IMR-90 (cell line): ENCODE measurements around the gene CAV2.

Experiments used
- BHLHE40 ChIP-seq: fragments of 150-350 bp; IDR thresholded peaks from 2 replicates; pipeline ENCODE4 v1.6.1; 2016; ENCODE audit warnings: mild to moderate bottlenecking, low read depth, low read length
- CEBPB ChIP-seq: IDR thresholded peaks from 2 replicates; pipeline ENCODE4 v1.6.1; 2012; ENCODE audit warnings: low read depth, low read length, improper control_type of control experiment
- CTCF ChIP-seq: conservative IDR thresholded peaks from 2 replicates; pipeline ENCODE4 v1.5.1; 2012; ENCODE audit warnings: mild to moderate bottlenecking, low read depth, low read length, improper control_type of control experiment
- FOS ChIP-seq: fragments of 150-350 bp; IDR thresholded peaks from 2 replicates; pipeline ENCODE4 v1.6.1; 2016; ENCODE audit warnings: low read depth, low read length
- MAFK ChIP-seq: IDR thresholded peaks from 2 replicates; pipeline ENCODE4 v1.6.1; 2012; ENCODE audit warnings: low read depth, low read length, improper control_type of control experiment
- MAZ ChIP-seq: IDR thresholded peaks from 2 replicates; pipeline ENCODE4 v1.6.1; 2012; ENCODE audit warnings: low read depth, mild to moderate bottlenecking, low read length, improper control_type of control experiment, moderate library complexity, borderline replicate concordance
- MXI1 ChIP-seq: IDR thresholded peaks from 2 replicates; pipeline ENCODE4 v1.6.1; 2012; ENCODE audit warnings: low read depth, mild to moderate bottlenecking, low read length, moderate library complexity, borderline replicate concordance
- NFE2L2 ChIP-seq: fragments of 150-350 bp; IDR thresholded peaks from 2 replicates; pipeline ENCODE4 v1.6.1; 2016; ENCODE audit warnings: low read depth, mild to moderate bottlenecking, low read length
- POLR2A ChIP-seq: IDR thresholded peaks from 2 replicates; pipeline ENCODE4 v1.6.1; 2012; ENCODE audit warnings: mild to moderate bottlenecking, low read depth, low read length
- RCOR1 ChIP-seq: IDR thresholded peaks from 2 replicates; pipeline ENCODE4 v1.6.1; 2012; ENCODE audit warnings: mild to moderate bottlenecking, low read length, improper control_type of control experiment; ENCODE audit not compliant: insufficient replicate concordance
- RFX5 ChIP-seq: IDR thresholded peaks from 2 replicates; pipeline ENCODE4 v1.8.0; 2012; ENCODE audit warnings: low read depth, mild to moderate bottlenecking, low read length, moderate library complexity
- SMC3 ChIP-seq: fragments of 150-350 bp; IDR thresholded peaks from 2 replicates; pipeline ENCODE4 v1.6.1; 2016; ENCODE audit warnings: low read depth, mild to moderate bottlenecking, antibody characterized with exemption, low read length, moderate library complexity
- USF2 ChIP-seq: fragments of 150-350 bp; IDR thresholded peaks from 2 replicates; pipeline ENCODE4 v1.6.1; 2017; ENCODE audit warnings: mild to moderate bottlenecking, antibody characterized with exemption, low read length, low read depth

- TF ChIP-seq CTCF (no peak), POLR2A (no peak), CEBPB (no peak), MXI1 (no peak), SMC3 (no peak), NFE2L2 (no peak), MAFK (no peak), FOS (no peak), BHLHE40 (no peak), USF2 (no peak), MAZ (no peak), RFX5 (no peak), RCOR1 (no peak)
Observed at GRCh38 chr7:116490351-116490750, 9.2 kb upstream of the CAV2 start.
